HG03521 (cell line): ENCODE measurements around the gene CHIT1.

Source experiments
- ATAC-seq: cut with Tn5 transposase; IDR thresholded peaks from one replicate; pipeline ENCODE4 v1.9.1; 2021; ENCODE audit warnings: mild to moderate bottlenecking, moderate library complexity; ENCODE audit not compliant: unreplicated experiment

The CHIT1 gene

GRCh38 chr1:203217139-203217655 lies 12.3 kb downstream of the CHIT1 start:
- no peak for ATAC-seq

DNA sequence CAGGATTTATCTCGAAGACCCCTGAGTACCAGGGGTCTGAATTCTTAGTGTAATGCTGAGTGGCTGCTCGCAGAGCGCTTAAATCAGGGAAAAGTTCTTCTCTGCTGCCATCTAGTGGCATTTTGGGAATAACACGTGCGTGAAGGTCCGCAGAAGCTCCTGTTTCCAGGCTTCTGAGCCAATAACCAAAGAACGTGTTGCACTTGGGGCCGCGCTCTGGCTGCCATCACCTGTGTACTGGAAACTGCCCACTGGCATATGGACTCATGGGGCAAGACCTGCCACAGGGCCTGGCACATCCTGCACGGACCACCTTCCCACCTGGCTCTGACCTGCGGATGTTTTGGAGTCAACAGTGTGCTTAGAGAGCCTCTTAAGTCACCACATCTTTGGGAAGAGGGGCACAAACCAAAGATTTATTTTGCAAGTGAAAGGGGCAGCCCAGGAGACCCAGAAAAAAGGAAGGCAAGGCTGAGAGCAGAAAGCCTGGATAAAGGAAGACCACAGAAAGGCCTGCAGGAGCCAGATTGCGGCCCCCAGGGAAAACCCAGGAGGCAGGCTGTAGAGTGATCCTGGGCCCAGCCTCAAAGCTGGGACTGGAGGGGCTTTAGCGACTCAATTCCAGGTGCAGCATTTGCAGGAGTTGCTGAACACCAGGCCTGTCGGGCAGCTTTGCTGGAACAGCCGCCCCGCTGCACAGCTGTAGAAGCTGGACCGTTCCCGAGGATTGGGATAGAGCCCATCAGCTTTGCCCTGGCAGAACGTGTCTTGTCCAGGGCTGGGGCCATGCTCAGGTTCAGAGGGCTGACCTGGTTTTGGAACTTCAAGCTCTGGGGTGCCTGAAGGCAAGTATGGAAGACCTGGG lies 13.0 kb downstream of the CHIT1 start:
- ATAC-seq: no peak

DNA sequence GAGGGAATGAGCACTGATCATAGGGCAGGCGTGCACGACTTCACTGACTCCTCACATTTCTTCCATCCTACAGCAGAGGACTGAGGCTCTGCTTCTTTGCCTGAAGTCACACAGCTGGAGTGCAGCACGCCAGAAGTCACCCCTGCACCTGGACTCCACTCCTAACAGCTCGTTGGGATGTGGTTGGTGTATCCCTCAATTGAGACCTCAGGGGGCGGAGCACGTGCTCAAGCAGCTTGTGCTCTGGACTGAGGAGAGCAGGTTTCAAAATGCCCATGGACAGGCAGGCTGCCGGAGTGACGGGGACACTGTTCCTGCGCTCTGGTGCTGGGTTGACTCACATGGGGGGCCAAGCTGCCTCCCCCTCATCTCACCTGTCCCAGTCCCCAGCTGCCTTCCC lies 13.9 kb downstream of the CHIT1 start:
- no peak for ATAC-seq

GRCh38 chr1:203214871-203215270 lies 14.6 kb downstream of the CHIT1 start:
- no peak for ATAC-seq

- ATAC-seq: no peak
Observed at GRCh38 chr1:203213126-203213525, 16.3 kb downstream of the CHIT1 start.

DNA sequence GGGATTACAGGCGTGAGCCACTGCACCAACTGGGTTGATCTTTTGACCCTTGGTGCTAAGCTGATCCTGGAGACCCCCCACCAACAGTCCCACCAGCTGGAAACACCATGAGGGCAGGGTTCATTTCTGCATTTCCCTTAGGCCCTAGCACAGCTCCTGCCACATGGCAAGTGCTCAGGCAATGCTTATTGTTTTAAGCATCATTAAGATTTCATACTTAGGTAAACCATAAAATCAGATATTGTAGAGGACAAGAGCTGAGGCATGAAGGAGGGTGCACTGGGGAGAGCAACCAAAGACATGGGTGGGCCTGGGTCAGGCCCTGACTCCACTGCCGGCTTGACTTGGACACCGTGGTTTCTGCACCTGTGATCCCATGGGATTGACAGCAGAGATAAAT lies 17.7 kb downstream of the CHIT1 start:
- ATAC-seq: no peak

DNA sequence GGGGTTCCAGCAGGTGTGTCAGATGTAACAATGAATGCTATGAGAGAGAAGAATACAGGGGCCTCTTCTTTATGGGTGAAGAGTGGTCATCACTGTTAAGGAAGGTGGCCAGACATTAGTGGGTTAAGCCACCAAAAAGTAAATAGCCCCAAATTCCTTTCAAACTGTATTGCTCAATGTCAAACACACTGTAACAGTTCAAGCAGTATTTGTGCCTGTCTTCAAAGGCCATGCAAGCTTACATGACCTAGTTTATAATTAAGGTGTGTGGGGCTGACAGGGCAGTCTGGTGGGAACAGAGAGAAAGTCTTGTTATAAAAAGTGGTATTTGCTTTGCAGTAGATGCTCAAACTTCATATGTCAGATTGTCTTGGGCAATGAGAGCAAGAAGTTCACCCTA lies 18.5 kb downstream of the CHIT1 start:
- ATAC-seq: no peak

- no peak for ATAC-seq
Observed at GRCh38 chr1:203210350-203210749, 19.1 kb downstream of the CHIT1 start.

DNA sequence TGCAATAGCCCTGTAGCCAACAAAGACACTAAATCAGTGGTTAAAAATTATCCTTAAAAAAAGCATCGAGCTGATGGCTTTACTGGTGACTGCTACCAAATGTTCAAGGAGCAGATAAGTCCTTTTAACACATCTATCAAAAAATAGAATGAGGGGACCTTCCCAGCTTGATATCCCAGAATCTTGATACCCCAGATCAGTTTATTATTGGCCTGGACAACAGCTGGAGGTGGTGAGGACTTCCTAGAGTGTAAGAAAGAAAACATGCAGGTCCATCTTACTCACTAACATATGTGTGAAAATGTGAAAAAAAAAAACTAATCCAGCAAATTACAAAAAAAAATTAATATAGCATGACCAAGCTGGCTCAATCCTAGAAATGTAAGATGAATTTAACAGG lies 21.3 kb downstream of the CHIT1 start:
- no peak for ATAC-seq

- ATAC-seq: no peak
Observed at GRCh38 chr1:203207751-203208150, 21.7 kb downstream of the CHIT1 start.

GRCh38 chr1:203206129-203206687 lies 23.3 kb downstream of the CHIT1 start:
- no peak for ATAC-seq

GRCh38 chr1:203204756-203205155 lies 24.7 kb downstream of the CHIT1 start:
- ATAC-seq: no peak

DNA sequence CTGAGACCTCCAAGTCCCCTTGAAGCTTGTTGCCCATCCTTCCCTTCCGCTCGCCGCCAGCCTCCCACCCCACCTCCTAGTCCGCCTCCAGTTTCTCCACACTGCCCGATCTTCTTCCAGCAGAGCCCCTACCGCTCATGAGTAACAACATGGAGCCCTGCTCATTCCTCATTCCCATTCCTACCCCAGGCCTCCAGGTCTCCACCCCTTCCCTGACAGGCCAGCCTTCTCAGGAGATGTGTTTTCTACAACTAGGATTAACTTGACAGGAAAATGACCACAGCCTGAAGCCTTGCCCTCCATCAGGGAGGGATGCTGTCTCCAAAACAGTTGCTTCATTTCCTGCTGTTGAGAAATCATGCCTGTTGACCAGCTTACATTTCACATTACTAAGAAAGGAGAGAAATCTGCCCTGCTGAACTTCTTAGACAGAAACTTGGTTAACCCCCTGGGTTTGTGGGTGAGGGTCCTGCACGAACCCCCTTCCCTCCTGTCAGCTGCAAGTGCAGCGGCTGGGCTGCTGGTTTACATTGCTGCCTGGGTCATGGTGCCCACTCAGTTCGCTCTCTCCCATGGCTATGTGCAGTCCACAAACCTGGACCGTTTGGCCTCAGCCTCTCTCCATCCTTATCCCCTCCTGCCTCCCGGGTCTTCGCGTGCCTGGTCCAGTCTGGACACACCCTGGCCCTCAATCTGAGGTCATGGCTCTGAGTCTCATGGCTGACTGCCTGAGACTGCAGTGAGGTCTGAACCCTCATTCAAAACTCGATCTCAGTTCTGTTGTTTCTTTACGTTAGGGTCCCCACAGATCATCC lies 26.8 kb downstream of the CHIT1 start:
- ATAC-seq: no peak

- ATAC-seq: no peak
Observed at GRCh38 chr1:203201516-203202205, 27.8 kb downstream of the CHIT1 start.

GRCh38 chr1:203200916-203201315 lies 28.6 kb downstream of the CHIT1 start:
- ATAC-seq: no peak

DNA sequence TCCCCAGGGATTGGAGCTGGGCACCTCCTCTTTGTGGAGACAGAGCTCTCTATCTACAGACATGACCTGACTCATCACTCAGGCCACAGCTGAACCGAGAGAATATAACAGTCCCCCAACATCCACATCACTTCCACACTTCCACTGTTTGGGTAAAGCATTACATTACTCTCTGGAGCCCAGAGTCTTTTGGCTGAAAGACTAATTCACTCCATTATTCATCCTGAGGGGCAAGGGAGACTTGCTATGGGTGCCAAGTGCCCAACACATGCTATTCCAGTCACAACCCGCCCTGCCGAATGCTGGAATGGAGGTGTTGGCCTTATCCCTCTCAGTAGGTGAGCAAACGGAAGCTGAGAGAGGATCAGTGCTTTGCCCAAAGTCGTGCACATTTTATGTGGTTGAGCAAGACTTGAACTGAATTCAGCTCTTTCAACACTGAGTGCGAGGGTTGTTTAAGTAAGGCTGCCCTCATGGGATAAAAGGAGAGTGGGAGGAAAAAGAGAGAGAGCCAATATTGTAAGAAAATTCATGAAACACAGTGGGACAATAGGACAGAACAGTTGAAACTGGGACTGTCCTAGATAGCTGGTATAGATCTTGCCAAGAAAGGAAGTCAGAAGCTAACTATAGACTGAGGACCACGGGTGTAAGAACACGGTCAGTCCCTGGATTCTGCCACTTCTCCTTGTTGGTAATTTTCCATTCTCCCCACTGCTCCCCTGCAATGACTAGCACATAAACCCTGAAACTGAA lies 29.5 kb downstream of the CHIT1 start:
- no peak for ATAC-seq

DNA sequence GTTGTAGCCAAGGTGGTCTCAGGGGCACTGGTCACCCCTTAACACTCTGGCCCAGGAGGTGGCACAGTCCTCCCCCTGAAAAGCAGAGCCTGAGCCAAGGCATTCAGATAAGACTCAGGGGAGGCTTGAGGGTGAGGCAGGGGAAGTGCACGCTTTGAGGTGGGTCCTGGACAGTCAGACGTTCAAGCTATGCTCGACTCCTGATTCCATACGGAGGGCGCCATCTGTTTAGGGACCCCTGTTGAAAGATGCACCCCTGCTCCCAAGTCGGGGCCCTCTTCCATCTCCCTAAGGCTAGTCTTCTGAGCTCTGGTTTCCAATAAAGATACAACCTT lies 30.0 kb downstream of the CHIT1 start:
- ATAC-seq: no peak

GRCh38 chr1:203199002-203199401 lies 30.5 kb downstream of the CHIT1 start:
- ATAC-seq: no peak

GRCh38 chr1:203197625-203198024 lies 31.8 kb downstream of the CHIT1 start:
- ATAC-seq: no peak

DNA sequence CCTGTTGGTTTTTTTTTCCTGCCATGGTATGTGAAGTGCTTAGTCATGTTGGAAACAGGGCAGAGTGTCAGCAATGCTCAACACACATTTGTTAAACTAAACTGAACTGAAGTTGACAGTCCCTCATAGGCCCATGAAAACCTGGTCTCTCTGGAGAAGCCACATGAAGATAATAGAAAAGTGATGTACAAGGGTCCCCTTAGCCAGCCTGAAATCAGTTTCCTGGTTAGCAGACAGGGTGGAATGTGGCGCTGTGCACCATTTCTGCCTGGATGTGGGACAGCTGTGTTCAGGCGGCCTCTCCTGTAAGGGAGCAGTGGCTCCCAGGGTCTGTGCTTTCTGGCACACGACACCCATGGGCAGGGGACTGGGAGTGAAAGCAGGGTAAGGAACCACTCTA lies 33.1 kb downstream of the CHIT1 start:
- ATAC-seq: no peak
